ENCODE results near the gene LRRIQ3.

GRCh38 chr1:74107394-74107793, 90.6 kb downstream of the LRRIQ3 start:
- TF ChIP-seq EZH2phosphoT487 (IDR thresholded peaks at IDR 0.05; ENCODE audit: borderline replicate concordance, low read length), result no peak
- TF ChIP-seq CTCF (conservative IDR thresholded peaks at IDR 0.05; ENCODE audit: low read depth, low read length), result no peak
- TF ChIP-seq EZH2 (IDR thresholded peaks at IDR 0.05; ENCODE audit: low read length, unreplicated experiment), result no peak
